ENCODE measurements around the gene TMF1. TPM values are rescaled to one million over a fixed set of nuclear protein-coding genes. Genes with fewer than 3 reads are reported as not detected.

TMF1 gene
- total and polyA plus RNA-seq, 2 donors (not counting 1 experiment from before 2014, with no cell fraction given): 27.5 to 51.5 TPM

DNA sequence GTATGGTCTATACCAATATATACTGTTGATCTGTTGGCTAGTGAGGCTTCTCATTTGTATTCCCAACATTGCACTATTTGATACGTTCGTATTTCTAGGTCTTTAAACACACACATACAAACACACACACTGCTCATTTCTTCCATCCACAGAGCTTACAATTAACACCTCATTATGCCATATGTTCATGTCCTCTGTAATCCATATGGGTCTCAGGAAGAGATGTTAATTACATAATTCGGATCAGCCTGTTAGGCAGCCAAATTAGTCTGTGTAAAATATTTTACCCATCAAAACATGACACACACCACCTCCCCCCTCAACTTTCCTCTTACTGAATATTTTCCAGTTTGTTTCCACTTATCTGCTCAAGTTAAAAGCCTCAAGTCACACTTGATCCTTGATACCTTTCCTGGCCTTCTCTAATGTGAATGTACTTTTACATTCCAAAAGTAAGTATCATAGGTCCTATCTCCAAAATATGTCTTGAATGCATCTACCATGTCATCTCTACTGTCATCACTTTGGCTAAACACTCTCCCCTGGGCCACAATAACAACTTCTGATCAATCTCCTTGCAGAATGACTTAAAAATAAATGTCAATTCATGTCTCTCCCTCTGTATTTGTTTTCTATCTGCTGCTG, 66.9 kb downstream of the TMF1 start:
- Histone ChIP-seq H3K27ac (ENCODE audit: insufficient read depth, low read length) (no peak overlapping the region), H3K9me3 (ENCODE audit: control insufficient read depth, insufficient read depth, low read depth, low read length) (no peaks in the 10 kb centered on the region), H3K36me3 (ENCODE audit: control insufficient read depth, insufficient read depth, low read length) (peaks cover 3% of the 10 kb centered on the region), H4K20me1 (ENCODE audit: control insufficient read depth, extremely low read depth, insufficient read depth, low read length) (no peaks in the 10 kb centered on the region), H3K9ac (ENCODE audit: insufficient read depth, low read length) (no peak overlapping the region), H3K4me1 (ENCODE audit: control insufficient read depth, extremely low read depth, insufficient read depth, low read length) (peaks cover 5% of the 10 kb centered on the region), H3K27me3 (ENCODE audit: control insufficient read depth, insufficient read depth, low read length) (no peaks in the 10 kb centered on the region), H3K4me3 (replicated peaks in 1 of 4; ENCODE audit: control extremely low read depth in 1 of 4, insufficient read depth in 1 of 4, low read depth in 3 of 4, low read length in 4 of 4) (no peak overlapping the region), H3K79me2 (ENCODE audit: control insufficient read depth, insufficient read depth, low read length) (no peaks in the 10 kb centered on the region), H3K4me2 (ENCODE audit: extremely low read depth, insufficient read depth, low read length) (no peak overlapping the region), H2AFZ (ENCODE audit: low read length) (no peak overlapping the region)
- peak in 1 of 2 donors; percentile 46 for DNase-seq (ENCODE audit: low read depth in 2 of 2)
- TF ChIP-seq EZH2 (IDR thresholded peaks at IDR 0.05; ENCODE audit: low read length, missing control alignments): no peak
- TF ChIP-seq, protein P1, sequence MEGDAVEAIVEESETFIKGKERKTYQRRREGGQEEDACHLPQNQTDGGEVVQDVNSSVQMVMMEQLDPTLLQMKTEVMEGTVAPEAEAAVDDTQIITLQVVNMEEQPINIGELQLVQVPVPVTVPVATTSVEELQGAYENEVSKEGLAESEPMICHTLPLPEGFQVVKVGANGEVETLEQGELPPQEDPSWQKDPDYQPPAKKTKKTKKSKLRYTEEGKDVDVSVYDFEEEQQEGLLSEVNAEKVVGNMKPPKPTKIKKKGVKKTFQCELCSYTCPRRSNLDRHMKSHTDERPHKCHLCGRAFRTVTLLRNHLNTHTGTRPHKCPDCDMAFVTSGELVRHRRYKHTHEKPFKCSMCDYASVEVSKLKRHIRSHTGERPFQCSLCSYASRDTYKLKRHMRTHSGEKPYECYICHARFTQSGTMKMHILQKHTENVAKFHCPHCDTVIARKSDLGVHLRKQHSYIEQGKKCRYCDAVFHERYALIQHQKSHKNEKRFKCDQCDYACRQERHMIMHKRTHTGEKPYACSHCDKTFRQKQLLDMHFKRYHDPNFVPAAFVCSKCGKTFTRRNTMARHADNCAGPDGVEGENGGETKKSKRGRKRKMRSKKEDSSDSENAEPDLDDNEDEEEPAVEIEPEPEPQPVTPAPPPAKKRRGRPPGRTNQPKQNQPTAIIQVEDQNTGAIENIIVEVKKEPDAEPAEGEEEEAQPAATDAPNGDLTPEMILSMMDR (conservative IDR thresholded peaks at IDR 0.05 in 1 of 2, IDR thresholded peaks at IDR 0.05 in 1 of 2; ENCODE audit: low read depth in 1 of 2, low read length in 2 of 2): no peak

DNA sequence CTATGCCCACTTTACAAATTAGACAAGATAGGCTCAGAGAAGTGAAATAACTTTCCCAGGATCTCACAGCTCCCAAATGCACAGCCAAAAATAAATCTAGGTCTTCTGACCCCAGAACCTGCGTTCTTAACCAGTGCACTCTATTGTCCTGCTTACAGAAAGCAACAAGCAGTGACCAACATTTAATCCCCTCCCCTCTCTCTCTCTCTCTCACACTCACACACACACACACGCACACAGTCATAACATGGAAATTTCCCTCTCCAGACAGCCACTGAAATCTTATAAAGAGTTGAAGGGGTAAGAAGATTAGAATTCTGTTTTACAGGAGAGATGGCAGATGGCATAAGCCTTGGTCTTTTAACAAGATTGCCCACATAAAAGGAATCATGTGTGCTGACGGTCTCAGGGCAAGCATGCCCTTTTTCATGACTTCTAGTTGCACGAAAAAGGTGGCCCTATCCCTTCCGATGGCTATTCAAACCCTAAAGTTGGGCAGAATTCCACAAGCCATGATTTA, 68.1 kb downstream of the TMF1 start:
- Histone ChIP-seq H3K4me3 (replicated peaks in 1 of 4; ENCODE audit: control extremely low read depth in 1 of 4, insufficient read depth in 1 of 4, low read depth in 3 of 4, low read length in 4 of 4) (no peak overlapping the region), H3K79me2 (ENCODE audit: control insufficient read depth, insufficient read depth, low read length) (no peaks in the 10 kb centered on the region), H3K36me3 (ENCODE audit: control insufficient read depth, insufficient read depth, low read length) (peaks cover 6% of the 10 kb centered on the region), H2AFZ (ENCODE audit: low read length) (no peak overlapping the region), H3K27me3 (ENCODE audit: control insufficient read depth, insufficient read depth, low read length) (no peaks in the 10 kb centered on the region), H3K27ac (ENCODE audit: insufficient read depth, low read length) (no peak overlapping the region), H3K4me2 (ENCODE audit: extremely low read depth, insufficient read depth, low read length) (no peak overlapping the region), H3K9me3 (ENCODE audit: control insufficient read depth, insufficient read depth, low read depth, low read length) (no peaks in the 10 kb centered on the region), H3K4me1 (ENCODE audit: control insufficient read depth, extremely low read depth, insufficient read depth, low read length) (peaks cover 3% of the 10 kb centered on the region), H3K9ac (ENCODE audit: insufficient read depth, low read length) (no peak overlapping the region), H4K20me1 (ENCODE audit: control insufficient read depth, extremely low read depth, insufficient read depth, low read length) (no peaks in the 10 kb centered on the region)
- TF ChIP-seq EZH2 (IDR thresholded peaks at IDR 0.05; ENCODE audit: low read length, missing control alignments): no peak
- TF ChIP-seq, protein P1 (conservative IDR thresholded peaks at IDR 0.05 in 1 of 2, IDR thresholded peaks at IDR 0.05 in 1 of 2; ENCODE audit: low read depth in 1 of 2, low read length in 2 of 2): no peak
- no peak for DNase-seq (ENCODE audit: low read depth in 2 of 2)

DNA sequence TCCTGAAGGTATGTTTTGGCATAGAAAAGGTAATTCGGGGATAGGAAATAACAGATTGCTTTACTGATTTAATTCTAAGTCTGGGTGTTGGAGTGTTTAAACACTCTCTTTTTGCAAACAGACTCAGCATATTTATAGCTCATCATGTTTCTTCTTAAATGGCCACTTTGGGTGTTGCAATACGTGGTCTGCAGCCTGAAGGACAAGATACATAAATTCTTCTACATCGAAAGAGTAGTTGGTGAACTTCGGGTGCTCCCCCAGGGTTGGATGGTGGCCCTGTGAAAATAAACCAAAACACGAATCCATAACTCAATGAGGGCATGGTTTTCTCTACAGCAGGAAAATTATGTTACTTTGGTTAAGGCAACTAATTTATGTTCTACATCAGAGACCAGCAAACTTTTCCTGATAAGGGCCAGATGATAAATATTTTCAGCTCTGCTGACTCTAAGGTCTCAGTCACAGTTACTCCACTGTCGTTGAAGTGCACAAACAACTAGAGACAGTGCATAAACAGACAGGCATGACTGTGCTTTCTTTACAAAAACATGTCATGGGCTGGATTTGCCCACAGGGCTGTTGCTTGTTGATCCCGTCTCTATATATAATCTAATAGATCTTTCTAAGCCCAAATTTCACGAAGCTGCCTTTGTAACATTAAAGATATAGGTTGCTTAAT, 74.5 kb downstream of the TMF1 start:
- Histone ChIP-seq H3K36me3 (ENCODE audit: control insufficient read depth, insufficient read depth, low read length) (peaks cover 6% of the 10 kb centered on the region), H3K27me3 (ENCODE audit: control insufficient read depth, insufficient read depth, low read length) (no peaks in the 10 kb centered on the region), H3K79me2 (ENCODE audit: control insufficient read depth, insufficient read depth, low read length) (no peaks in the 10 kb centered on the region), H3K27ac (ENCODE audit: insufficient read depth, low read length) (no peak overlapping the region), H3K4me3 (replicated peaks in 1 of 4; ENCODE audit: control extremely low read depth in 1 of 4, insufficient read depth in 1 of 4, low read depth in 3 of 4, low read length in 4 of 4) (no peak overlapping the region), H3K4me2 (ENCODE audit: extremely low read depth, insufficient read depth, low read length) (no peak overlapping the region), H2AFZ (ENCODE audit: low read length) (no peak overlapping the region), H3K9me3 (ENCODE audit: control insufficient read depth, insufficient read depth, low read depth, low read length) (no peaks in the 10 kb centered on the region), H3K4me1 (ENCODE audit: control insufficient read depth, extremely low read depth, insufficient read depth, low read length) (no peaks in the 10 kb centered on the region), H4K20me1 (ENCODE audit: control insufficient read depth, extremely low read depth, insufficient read depth, low read length) (no peaks in the 10 kb centered on the region), H3K9ac (ENCODE audit: insufficient read depth, low read length) (no peak overlapping the region)
- DNase-seq (ENCODE audit: low read depth in 2 of 2): peak in 1 of 2 donors; percentile 12
- TF ChIP-seq, protein P1 (conservative IDR thresholded peaks at IDR 0.05 in 1 of 2, IDR thresholded peaks at IDR 0.05 in 1 of 2; ENCODE audit: low read depth in 1 of 2, low read length in 2 of 2): no peak
- no peak for TF ChIP-seq EZH2 (IDR thresholded peaks at IDR 0.05; ENCODE audit: low read length, missing control alignments)
